NCI-H2107 (cell line): Measurements from ENCODE around the gene LXN.
"Not testable (repeated sequence)": the region's sequence is repeated elsewhere in the genome, so short reads cannot be mapped to it uniquely, and the experiment has no call there.

ENCODE experiments used
- DNase-seq: peaks from one replicate; lab custom pipeline; 2025; lab: John Stamatoyannopoulos, UW

LXN gene

GRCh38 chr3:158672215-158673176 lies at the start of gene LXN:
Gene LXN (minus strand): TSS chr3:158672648. CDS start chr3:158672478, 170 bp downstream.
- no peak for DNase-seq

DNA sequence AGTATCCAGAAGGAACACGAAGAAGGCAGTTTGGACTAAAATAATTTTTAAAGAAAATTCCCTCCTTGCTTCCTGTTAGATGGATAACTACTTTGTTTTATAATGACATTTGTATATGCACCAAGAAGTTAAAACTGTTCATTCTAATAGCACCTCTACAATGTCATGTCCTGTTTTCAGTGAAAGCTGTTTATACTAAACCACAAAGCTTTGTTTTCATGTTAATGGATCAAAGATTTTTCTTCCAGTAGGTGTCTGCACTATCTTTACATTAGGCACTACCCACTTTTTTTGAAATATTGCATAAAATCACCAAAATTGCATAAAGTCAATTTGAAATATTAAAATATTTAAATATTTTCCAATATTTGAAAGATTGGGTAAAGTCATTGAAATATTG lies 49.7 kb upstream of the LXN start:
- no peak for DNase-seq

DNA sequence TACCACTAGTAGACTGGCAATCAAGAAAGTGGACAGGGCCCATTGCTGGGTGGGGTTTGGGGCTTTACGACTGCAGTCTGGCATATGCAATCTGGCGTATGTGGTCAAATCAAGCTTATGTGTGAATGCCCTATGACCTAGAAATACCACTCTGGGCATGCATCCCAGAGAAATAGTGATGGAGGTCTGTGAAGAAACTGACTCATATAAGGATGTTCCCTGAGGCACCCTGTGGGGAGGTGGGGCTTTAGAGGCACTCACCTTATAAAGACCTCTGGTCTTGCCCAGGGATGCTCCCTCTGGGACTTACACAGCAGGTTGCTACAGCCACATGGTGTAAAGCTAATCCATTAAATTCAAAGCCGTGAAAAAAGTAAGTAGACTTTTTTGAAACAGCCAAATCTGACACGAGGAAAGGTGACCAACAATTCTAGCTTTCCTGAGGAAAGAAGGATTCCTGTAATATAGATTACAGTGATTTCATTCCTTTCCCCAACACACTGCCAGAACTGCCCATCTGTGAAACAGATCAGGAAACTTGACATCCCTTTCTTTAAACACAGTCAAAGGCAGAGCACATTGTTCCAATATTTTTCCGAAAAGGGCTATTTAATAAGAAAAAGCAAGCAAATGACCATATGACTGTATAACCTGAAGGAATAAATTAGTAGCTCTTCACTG lies 46.2 kb upstream of the LXN start:
- DNase-seq: no peak

- DNase-seq: no peak
Observed at GRCh38 chr3:158717576-158717975, 45.1 kb upstream of the LXN start.

DNA sequence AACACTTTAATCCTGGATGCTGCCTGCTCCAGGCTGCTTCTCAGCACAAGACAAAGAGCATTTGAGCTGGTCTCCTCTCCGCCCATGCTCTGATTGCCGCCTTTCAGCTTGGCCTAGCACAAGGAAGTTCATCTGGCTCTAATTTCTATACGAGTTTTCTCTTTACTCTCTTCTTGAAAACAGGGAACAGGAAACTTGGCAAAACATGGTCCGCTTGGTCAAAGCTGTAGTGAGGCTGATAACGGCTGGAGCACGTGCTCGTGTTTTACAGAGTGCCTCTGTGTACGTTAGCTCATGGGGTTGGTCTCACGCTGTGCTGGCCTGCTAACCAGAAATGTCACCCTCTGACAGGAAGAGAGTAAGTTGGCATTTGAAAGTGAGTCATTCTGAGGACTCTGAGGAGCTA lies 40.6 kb upstream of the LXN start:
- DNase-seq: no peak

- no peak for DNase-seq
Observed at GRCh38 chr3:158712443-158712842, 40.0 kb upstream of the LXN start.

- DNase-seq: no peak
Observed at GRCh38 chr3:158711886-158712285, 39.4 kb upstream of the LXN start.

GRCh38 chr3:158710601-158711000 lies 38.2 kb upstream of the LXN start:
- no peak for DNase-seq

GRCh38 chr3:158709666-158710083 lies 37.2 kb upstream of the LXN start:
- no peak for DNase-seq

DNA sequence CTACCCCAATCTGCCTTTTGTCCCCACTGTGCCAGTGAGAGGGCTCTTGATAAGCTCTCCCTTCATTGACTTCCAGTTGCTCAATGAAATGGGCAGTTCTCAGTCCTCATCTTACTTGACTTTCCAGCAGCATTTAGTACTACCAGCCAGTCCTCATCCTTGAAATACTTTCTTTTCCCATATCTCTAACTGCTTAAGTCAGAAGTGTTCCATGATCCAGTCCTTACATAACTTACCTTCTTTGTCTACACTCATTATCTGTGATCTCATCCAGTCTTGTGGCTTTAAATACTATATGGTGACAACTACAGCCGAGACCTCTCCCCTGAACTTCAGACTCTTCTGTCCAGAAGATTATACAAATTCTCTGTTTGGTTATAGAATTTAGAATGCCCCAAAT lies 31.1 kb upstream of the LXN start:
- DNase-seq: no peak

DNA sequence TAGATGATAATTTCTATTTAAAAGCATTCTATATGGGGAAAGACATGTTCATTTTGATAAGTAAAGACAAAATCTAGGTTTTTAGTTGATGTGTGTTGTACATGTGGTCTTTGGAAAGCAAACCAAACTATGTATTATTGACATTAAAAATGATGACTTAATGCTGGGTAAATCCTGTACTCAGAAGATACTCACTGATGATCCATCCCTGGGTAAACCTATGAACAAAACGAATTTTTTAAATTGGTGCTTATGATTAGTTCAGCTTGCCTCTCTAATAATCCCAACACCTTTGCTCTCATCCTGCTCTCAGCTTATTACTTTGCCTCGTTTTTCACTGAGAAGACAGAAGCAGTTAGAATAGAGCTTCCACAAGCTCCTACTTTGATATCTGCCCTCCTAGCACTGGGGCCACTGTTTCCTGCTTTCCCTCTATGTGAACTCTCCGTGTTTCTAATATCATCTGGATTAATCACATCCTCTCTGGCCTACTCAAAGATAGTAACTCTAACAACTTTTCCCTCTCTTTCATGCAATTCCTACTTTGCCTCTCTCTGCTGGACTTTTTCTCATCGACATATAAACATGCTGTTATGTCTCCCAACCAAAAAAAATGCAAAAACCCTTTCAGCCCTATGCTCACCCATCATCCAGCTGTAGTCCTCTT lies 30.5 kb upstream of the LXN start:
- DNase-seq: no peak

DNA sequence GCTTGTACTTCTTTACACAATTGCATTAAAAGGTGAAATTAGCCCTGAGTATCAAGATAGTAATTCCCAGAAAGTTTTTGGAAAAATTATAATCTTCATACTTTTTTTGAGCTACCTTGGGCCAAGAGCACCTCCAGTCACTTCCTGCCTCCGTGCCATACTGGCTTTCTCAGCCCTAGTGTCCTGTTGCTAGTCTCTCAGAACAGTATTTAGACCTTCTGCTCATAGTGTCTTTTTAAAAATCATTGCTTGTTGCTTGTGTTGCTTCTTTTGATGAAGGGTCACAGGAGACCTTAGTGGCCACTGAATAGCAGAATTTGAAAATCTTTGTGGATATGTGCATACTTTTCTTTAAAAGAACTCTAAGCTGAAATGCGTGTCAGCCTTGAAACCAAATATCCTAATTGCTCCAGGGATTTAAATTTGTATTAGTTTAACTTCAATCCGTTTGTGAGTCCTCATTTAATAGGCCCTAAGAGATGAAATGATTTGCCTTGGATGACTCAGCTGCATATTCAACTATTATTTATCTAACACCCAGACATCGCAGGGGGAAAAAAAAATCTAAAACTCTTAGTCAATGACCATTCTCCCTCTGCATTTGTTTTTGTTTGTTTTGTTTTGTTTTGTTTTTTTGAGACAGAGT lies 29.1 kb upstream of the LXN start:
- no peak for DNase-seq

DNA sequence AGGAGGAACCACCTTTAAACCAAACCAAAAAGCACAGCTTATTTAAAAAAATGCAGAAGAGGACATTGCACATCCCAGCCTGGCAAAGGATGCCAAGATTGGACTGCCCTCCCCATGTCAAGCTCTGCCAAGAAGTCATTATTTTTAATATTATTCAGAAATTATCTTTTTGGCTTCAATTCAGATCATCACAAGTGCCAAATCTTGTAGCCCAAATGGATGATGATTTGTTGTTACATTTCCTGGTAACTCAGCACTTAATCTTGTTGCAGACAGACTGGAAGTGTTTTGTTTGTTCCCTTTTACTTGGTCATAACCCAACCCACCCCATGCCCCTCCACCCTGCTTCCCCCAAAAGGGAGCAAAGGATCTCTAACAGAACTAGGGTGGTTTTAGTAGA lies 28.1 kb upstream of the LXN start:
- no peak for DNase-seq

DNA sequence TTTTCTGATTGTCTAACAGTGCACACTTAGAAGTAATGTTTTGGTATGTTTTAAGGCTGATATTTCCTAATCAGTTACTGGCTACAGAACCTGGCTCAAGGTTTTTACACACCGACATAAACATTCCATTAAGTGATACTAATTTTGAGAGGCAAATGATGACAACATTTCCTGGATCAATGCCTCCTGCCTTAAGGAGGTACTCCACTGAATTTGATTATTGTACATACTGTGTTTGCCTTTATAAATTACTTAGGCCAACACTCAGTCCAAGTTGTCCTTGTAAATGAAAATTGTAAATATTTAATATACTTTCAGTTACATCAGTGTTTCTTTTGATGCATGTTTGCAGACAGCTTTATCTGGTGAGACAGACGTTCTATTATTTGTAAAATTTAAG lies 24.2 kb upstream of the LXN start:
- DNase-seq: no peak

GRCh38 chr3:158693866-158694456 lies 21.5 kb upstream of the LXN start:
- DNase-seq: not testable (repeated sequence)

DNA sequence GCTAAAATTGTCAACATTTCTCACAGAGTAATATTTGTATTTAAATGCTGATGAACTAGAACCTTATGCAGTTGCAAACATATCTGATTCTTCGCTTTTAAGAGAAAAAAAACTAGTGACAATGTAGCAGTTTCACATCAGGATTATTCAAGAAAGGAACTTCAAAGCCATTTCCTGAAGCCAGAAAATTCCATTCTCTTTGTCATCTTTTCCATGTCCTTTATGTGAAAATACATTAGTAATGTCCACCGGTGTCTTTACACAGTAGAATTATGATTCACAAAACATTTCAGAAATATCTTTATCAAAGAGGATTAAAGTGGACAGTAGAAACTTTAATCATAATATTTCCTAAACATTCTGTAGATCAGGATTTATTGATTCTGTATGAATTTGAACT lies 12.7 kb upstream of the LXN start:
- no peak for DNase-seq

DNA sequence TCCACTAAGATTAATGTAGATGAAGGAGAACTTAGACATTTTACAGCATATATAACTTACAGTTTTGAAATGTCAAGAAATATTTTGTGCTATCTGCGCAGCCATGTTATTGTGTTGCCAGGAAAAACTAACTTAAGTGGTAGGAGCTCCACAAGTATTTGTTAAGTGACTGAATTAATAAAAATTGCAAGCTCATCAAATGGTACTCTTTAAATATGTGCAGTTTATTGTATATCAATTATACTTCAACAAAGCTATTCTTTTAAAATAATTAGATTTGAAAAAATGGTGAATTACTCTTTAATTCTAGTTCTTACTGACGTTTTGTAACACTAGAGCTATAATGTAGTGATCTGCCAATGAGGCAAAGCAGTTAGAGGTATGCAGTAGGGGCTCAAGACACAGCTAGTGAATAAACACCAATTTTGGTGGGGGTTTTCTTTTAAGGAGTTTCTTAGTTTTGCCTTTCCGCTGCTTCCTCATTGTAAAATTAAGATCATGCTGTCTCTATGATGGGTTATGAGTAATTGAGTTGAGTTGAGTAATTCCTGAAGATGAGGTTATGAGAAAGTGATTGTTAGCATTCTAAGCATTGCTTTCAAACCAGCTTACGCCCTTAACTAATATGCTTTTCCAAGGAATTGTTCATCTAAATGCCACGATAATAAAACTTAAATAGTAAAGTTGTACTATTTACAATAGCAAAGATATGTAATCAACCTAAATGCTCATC lies 10.9 kb upstream of the LXN start:
- no peak for DNase-seq

DNA sequence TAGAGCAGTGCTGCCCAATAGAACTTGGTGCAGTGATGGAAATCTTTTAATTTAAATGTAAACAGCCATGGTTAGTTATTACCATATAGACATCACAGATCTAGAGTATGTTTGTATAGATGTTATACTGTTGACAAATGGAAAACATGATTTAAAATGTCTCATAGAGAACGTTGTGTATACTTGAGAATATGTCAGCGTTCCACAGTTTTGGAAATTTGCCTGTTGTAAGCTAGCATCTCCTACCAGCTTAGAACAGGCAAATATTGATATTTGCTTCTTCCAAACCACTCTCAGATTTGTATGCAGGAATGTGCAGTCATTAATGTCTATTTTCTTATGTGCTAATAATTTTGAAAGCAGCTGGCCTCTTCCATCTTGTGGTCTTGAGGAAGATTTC lies 8.4 kb upstream of the LXN start:
- DNase-seq: no peak

- DNase-seq: no peak
Observed at GRCh38 chr3:158679547-158680000, 7.1 kb upstream of the LXN start.

DNA sequence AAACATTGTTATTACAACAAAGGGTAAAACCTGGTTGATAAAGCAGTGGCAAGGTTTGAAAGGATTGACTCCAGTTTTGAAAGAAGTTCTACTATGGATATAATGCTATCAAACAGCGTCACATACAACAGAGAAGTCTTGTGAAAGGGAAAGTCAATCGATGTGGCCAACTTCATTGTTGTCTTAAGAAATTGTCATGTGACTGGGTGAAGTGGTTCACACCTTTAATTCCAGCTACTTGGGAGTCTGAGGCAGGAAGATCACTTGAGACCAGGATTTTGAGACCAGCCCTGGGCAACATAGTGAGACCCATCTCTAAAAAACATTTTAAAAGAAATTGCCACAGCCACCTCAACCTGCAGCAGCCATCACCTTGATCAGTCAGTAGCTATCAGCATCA lies 6.2 kb upstream of the LXN start:
- no peak for DNase-seq

DNA sequence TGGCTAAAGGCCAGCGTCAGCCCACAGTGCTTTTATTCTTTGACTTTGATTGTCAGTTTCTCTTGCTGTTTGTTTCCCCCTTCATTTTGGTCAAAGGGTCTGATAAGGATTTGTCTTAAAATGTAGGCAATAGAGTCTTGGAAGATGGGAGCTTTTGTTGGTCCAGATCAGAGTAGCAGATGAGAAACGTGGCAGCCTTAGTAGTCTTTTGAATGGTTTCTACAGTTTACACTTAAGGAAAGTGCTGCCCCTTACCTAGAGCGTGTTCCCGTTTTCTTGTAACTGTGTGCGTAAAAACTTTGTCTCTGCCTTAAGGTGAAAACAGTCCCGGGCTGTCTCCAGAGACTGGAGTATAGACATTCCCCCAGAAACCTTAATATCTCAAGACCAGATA lies 630 bp downstream of the LXN start:
- no peak for DNase-seq
